Measurements from ENCODE around the gene PCYT1A. TPM values are rescaled to one million over a fixed set of nuclear protein-coding genes. Genes with fewer than 3 reads are reported as not detected.
"Not testable (repeated sequence)": the region's sequence is repeated elsewhere in the genome, so short reads cannot be mapped to it uniquely, and the experiment has no call there.

PCYT1A gene
- total RNA-seq, 1 donor = 110 TPM

DNA sequence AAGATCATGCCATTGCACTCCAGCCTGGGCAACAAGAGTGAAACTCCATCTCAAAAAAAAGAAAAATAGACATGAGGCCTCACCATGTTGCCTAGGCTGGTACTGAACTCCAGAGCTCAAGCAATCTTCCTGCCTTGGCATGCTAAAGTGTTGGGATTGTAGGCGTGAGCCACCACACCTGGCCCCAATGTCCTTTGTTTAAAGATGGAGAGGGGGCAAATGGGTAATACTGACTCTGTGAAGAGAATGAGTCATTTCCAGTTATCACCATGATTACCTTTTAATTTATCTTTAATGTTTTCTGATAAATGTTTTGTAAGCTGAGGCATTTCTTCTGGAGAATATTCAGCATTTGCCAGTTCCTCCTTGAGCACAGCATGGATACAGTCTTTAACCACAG, 28.3 kb upstream of the PCYT1A start:
- DNase-seq (ENCODE audit: low read depth) = no peak
- H3K4me3 ChIP-seq (ENCODE audit: low read depth, low read length) = no peak overlapping the region
- TF ChIP-seq, protein P1, sequence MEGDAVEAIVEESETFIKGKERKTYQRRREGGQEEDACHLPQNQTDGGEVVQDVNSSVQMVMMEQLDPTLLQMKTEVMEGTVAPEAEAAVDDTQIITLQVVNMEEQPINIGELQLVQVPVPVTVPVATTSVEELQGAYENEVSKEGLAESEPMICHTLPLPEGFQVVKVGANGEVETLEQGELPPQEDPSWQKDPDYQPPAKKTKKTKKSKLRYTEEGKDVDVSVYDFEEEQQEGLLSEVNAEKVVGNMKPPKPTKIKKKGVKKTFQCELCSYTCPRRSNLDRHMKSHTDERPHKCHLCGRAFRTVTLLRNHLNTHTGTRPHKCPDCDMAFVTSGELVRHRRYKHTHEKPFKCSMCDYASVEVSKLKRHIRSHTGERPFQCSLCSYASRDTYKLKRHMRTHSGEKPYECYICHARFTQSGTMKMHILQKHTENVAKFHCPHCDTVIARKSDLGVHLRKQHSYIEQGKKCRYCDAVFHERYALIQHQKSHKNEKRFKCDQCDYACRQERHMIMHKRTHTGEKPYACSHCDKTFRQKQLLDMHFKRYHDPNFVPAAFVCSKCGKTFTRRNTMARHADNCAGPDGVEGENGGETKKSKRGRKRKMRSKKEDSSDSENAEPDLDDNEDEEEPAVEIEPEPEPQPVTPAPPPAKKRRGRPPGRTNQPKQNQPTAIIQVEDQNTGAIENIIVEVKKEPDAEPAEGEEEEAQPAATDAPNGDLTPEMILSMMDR (IDR thresholded peaks at IDR 0.05; ENCODE audit: insufficient read depth, low read depth, low read length) = no peak

DNA sequence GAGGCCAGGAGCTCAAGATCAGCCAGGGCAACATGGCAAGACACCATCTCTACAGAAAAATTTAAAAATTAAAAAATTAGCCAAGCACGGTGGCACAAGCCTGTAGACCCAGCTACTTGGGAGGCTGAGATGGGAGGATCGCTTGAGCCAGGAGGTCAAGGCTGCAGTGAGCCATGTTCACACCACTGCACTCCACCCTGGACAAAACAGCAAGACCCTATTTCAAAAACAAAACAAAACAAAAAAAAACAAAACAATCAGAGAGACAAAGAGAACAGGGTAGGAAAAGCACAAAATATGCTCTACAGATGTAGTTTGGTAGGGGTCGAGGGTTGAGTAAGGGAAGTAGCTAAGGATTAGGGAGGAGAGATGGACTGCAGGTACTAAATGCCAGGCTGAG, 27.1 kb upstream of the PCYT1A start:
- H3K4me3 ChIP-seq (ENCODE audit: low read depth, low read length) = no peak overlapping the region
- no peak for DNase-seq (ENCODE audit: low read depth)
- TF ChIP-seq, protein P1 (IDR thresholded peaks at IDR 0.05; ENCODE audit: insufficient read depth, low read depth, low read length) = no peak

DNA sequence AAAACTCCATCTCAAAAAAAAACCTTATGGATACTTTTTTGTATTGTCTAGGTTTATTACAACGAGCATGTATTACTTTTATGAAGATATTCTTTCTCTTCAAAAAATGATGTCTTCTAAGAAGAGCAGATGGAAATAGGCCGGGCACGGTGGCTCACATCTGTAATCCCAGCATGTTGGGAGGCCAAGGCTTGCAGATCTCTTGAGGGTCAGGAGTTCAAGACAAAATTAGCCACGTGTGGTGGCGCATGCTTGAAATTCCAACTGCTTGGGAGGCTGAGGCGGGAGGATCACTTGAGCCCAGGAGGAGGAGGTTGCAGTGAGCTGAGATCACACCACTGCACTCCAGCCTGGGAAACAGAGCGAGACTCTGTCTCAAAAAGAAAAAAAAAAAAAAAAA, 26.6 kb upstream of the PCYT1A start:
- not testable (repeated sequence) for DNase-seq (ENCODE audit: low read depth); H3K4me3 ChIP-seq (ENCODE audit: low read depth, low read length)

DNA sequence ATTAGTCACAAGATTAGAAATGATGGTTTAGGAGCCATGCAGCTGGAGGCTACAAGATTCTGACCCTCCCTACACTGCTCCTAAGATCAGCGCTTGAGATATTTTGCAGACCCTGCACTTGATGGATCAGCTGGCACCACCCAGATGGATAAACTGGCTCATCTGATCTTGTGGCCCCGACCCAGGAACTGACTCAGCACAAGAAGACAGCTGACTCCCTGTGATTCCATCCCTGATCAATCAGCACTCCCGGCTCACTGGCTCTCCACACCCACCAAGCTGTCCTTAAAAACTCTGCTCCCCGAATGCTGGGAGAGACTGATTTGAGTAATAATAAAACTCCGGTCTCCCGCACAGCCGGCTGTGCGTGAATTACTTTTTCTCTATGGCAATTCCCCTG, 15.4 kb upstream of the PCYT1A start:
- not testable (repeated sequence) for H3K4me3 ChIP-seq (ENCODE audit: low read depth, low read length)

DNA sequence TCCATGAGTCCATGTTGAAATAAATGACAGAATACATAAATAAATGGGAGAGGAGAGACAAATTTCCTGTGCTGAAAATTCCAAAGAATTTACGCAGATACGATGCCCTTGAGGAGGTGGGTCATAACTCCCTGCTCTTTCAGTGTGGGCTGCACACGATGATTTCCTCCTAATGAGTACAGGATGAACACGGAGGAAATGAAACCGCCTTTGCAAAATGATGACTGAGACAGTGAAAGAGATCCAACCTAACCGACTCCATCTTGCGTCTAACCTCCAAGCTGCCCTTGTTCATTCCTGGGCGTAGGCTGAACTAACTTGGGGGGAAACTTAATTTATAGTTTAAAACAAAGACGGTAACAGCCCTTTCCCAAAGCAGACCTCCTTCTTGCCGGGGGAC, 15.0 kb upstream of the PCYT1A start:
- H3K4me3 ChIP-seq (ENCODE audit: low read depth, low read length); DNase-seq (ENCODE audit: low read depth): not testable (repeated sequence)

More for the DNA sequence above, 15.4 kb upstream of the PCYT1A start:
- DNase-seq (ENCODE audit: low read depth) = not testable (repeated sequence)

DNA sequence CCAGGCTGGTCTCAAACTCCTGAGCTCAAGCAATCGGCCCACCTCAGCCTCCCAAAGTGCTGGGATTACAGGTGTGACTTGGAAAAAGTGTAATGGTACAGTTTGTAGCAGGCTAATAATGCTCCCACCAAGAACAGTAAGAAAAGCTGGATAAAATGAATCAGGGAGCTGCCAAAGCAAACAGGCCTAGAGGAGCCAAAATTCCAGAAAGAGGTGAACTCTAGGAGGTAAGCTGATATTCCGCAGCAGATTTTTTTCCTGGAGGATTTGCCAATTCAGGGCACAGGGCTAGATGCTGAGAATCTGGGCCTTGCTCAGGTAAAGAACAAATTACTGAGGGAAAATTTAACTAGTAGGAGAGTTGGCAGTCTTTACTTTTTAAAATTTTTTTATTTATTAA, 11.0 kb upstream of the PCYT1A start:
- TF ChIP-seq, protein P1 (IDR thresholded peaks at IDR 0.05; ENCODE audit: insufficient read depth, low read depth, low read length) = no peak
- DNase-seq (ENCODE audit: low read depth) = no peak
- no peak overlapping the region for H3K4me3 ChIP-seq (ENCODE audit: low read depth, low read length)

DNA sequence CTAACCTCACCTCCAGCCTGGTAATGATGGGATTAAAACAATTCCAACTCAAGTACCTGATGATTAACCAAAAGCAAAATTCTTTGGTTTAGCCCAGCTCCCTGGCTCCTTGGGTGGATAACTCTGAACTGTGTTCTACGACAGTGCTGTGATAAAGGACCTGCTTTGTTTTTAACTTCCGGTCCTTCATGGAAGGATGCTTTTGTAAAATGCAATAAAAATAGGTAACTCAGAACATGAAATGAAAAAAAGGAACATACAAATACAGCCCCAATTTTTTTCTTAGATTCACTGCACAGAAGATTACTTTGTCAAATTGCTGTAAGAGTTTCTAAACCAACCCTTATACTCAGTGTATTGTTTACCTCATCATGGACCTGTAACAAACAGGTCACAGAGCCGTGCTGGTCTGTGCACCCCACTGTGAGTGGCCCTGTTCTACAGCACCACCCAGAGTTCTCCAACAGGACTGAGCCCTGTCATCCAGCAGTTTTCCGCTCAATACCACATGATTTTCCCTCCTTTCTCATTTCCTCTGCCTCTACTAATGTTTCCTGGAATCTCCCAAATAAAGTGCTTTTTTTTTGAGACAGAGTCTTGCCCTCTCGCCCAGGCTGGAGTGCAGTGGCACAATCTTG, 4.9 kb upstream of the PCYT1A start:
- TF ChIP-seq, protein P1 (IDR thresholded peaks at IDR 0.05; ENCODE audit: insufficient read depth, low read depth, low read length) = no peak
- H3K4me3 ChIP-seq (ENCODE audit: low read depth, low read length) = no peak overlapping the region

DNA sequence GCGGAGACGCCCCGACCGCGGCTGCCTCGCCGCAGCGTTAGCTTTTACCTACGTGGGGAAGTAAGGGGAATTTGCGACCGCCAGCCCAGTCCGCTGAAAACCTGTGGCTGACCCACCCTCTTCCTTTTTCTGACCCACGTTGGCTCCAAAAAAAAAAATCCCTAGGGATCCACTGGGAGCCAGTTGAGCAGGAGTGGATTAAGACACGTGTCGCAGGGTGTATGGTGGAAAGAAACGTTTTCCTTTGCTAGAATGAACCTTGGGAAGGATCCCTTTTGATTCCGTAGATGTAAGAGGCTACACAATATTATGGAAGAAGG, 575 bp upstream of the PCYT1A start:
- DNase-seq (ENCODE audit: low read depth) = peak; percentile 50
- peak overlapping the region; percentile 100 for H3K4me3 ChIP-seq (ENCODE audit: low read depth, low read length)
- TF ChIP-seq, protein P1 (IDR thresholded peaks at IDR 0.05; ENCODE audit: insufficient read depth, low read depth, low read length) = no peak

More for the DNA sequence above, 4.9 kb upstream of the PCYT1A start:
- DNase-seq (ENCODE audit: low read depth) = no peak

DNA sequence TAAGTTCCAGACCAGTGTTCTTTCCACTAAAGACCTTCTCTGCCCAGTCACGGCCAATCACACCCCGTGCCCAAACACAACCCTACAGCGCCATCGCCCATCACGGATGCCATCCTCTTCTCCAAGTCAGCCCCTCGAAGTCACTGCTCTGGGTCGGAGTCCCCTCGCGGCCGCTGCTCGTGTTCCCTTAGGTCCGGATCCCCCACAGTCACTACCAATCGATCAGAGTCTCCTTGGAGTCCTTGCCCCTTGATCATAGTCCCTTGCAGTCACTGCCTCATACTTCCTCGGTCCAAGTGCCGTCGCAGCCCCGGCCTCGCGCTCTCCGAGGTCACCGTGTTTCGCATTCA, 461 bp downstream of the PCYT1A start:
- peak; percentile 42 for DNase-seq (ENCODE audit: low read depth)
- TF ChIP-seq, protein P1 (IDR thresholded peaks at IDR 0.05; ENCODE audit: insufficient read depth, low read depth, low read length) = no peak
- peak overlapping the region; percentile 100 for H3K4me3 ChIP-seq (ENCODE audit: low read depth, low read length)

Data from fibroblast of villous mesenchyme (primary cell).